ENCODE measurements around the gene VPS45. TPM values are rescaled to one million over a fixed set of nuclear protein-coding genes. Genes with fewer than 3 reads are reported as not detected.

Gene VPS45
- total RNA-seq (46.6 and 53.4 TPM in 2 replicates), polyA plus RNA-seq (70.4 and 71.2 TPM in 2 replicates)

GRCh38 chr1:150067184-150068108, at the start of gene VPS45:
Gene VPS45 (plus strand): TSS chr1:150067776. CDS start chr1:150067858, 82 bp downstream.
- H3K36me3 ChIP-seq: no peaks in the 10 kb centered on the region
- H3K27me3 ChIP-seq: no peaks in the 10 kb centered on the region
- H3K27ac ChIP-seq: peak within 1 kb of the TSS; percentile 94
- H3K4me3 ChIP-seq: peak within 1 kb of the TSS; percentile 60
- peaks cover 20% of the 10 kb centered on the region for H3K4me1 ChIP-seq (ENCODE audit: low read depth)
- H3K9me3 ChIP-seq (ENCODE audit: low read depth): no peaks in the 10 kb centered on the region
- TF ChIP-seq CTCF (IDR thresholded peaks at IDR 0.05; ENCODE audit: low read depth, low read length): peak; percentile 17
- DNase-seq (ENCODE audit: low read depth in 1 of 2, low spot score in 1 of 2): peak; percentile 92 to 94

- Histone ChIP-seq H3K4me3 (no peak overlapping the region), H3K9me3 (ENCODE audit: low read depth) (no peaks in the 10 kb centered on the region), H3K4me1 (ENCODE audit: low read depth) (peaks cover 7% of the 10 kb centered on the region), H3K27ac (no peak overlapping the region), H3K36me3 (no peaks in the 10 kb centered on the region), H3K27me3 (no peaks in the 10 kb centered on the region)
- DNase-seq (ENCODE audit: low read depth in 1 of 2, low spot score in 1 of 2): no peak
- TF ChIP-seq CTCF (IDR thresholded peaks at IDR 0.05; ENCODE audit: low read depth, low read length): no peak
Observed at GRCh38 chr1:150018165-150018564, 49.4 kb upstream of the VPS45 start.

GRCh38 chr1:150020711-150021110, 46.9 kb upstream of the VPS45 start:
- H3K9me3 ChIP-seq (ENCODE audit: low read depth): no peaks in the 10 kb centered on the region
- no peak overlapping the region for H3K27ac ChIP-seq
- H3K36me3 ChIP-seq: no peaks in the 10 kb centered on the region
- no peak for TF ChIP-seq CTCF (IDR thresholded peaks at IDR 0.05; ENCODE audit: low read depth, low read length)
- no peaks in the 10 kb centered on the region for H3K27me3 ChIP-seq
- no peak for DNase-seq (ENCODE audit: low read depth in 1 of 2, low spot score in 1 of 2)
- H3K4me1 ChIP-seq (ENCODE audit: low read depth): peaks cover 7% of the 10 kb centered on the region
- no peak overlapping the region for H3K4me3 ChIP-seq

GRCh38 chr1:150021191-150021694, 46.3 kb upstream of the VPS45 start:
- TF ChIP-seq CTCF (IDR thresholded peaks at IDR 0.05; ENCODE audit: low read depth, low read length): no peak
- Histone ChIP-seq H3K36me3 (no peaks in the 10 kb centered on the region), H3K4me3 (no peak overlapping the region), H3K27ac (peak overlapping the region; percentile 29), H3K4me1 (ENCODE audit: low read depth) (peaks cover 7% of the 10 kb centered on the region), H3K9me3 (ENCODE audit: low read depth) (no peaks in the 10 kb centered on the region), H3K27me3 (no peaks in the 10 kb centered on the region)
- peak in 1 of 2 donors; percentile 17 for DNase-seq (ENCODE audit: low read depth in 1 of 2, low spot score in 1 of 2)

GRCh38 chr1:150022357-150022756, 45.2 kb upstream of the VPS45 start:
- H3K36me3 ChIP-seq: no peaks in the 10 kb centered on the region
- no peak for TF ChIP-seq CTCF (IDR thresholded peaks at IDR 0.05; ENCODE audit: low read depth, low read length)
- DNase-seq (ENCODE audit: low read depth in 1 of 2, low spot score in 1 of 2): no peak
- peaks cover 7% of the 10 kb centered on the region for H3K4me1 ChIP-seq (ENCODE audit: low read depth)
- no peak overlapping the region for H3K4me3 ChIP-seq
- H3K27me3 ChIP-seq: no peaks in the 10 kb centered on the region
- no peak overlapping the region for H3K27ac ChIP-seq
- H3K9me3 ChIP-seq (ENCODE audit: low read depth): no peaks in the 10 kb centered on the region
